CD4-positive, CD25-positive, alpha-beta regulatory T cell (primary cell): ENCODE measurements around the gene TP53I11. TPM values are rescaled to one million over a fixed set of nuclear protein-coding genes. Genes with fewer than 3 reads are reported as not detected.

Source experiments
- ATAC-seq, 2 donors: fragments of 150-1000 bp; cut with Tn5 transposase; one replicate each; pipeline ENCODE4 v1.10.0; 2021; ENCODE audit warnings: low read depth in 2 of 2, moderate number of reproducible peaks in 2 of 2, moderate library complexity in 1 of 2
- DNase-seq, 3 donors: peaks; one replicate each; pipeline versions ENCODE4 v3.0.0 to v3.0.0-alpha.2; 2012 to 2022; ENCODE audit warnings: mixed read lengths in 1 of 3
- H3K27ac ChIP-seq: one replicate; pipeline ENCODE4 v1.7.0; 2013; ENCODE audit warnings: mild to moderate bottlenecking, low read length; ENCODE audit not compliant: insufficient read depth, poor library complexity, severe bottlenecking
- H3K27me3 ChIP-seq: one replicate; pipeline ENCODE4 v1.7.0; 2013; ENCODE audit warnings: low read length; ENCODE audit not compliant: control insufficient read depth, insufficient read depth
- H3K36me3 ChIP-seq: one replicate; pipeline ENCODE4 v1.7.0; 2013; ENCODE audit warnings: mild to moderate bottlenecking, low read length, moderate library complexity; ENCODE audit not compliant: control insufficient read depth, insufficient read depth
- H3K4me1 ChIP-seq: 2 replicates; pipeline ENCODE4 v1.7.0; 2013; ENCODE audit warnings: mild to moderate bottlenecking, low read length; ENCODE audit not compliant: insufficient read depth, control insufficient read depth, poor library complexity, severe bottlenecking
- H3K4me3 ChIP-seq: one replicate; pipeline ENCODE4 v1.7.0; 2013; ENCODE audit warnings: low read depth, mild to moderate bottlenecking, low read length, moderate library complexity
- H3K9me3 ChIP-seq, 2 experiments: 1 replicate in 1 of 2; 2 replicates in 1 of 2; pipeline ENCODE4 v1.7.0; 2013; ENCODE audit warnings: low read length in 2 of 2, mild to moderate bottlenecking in 1 of 2, moderate library complexity in 1 of 2; ENCODE audit not compliant: control insufficient read depth in 2 of 2
- H3K27ac Mint-ChIP-seq, 3 donors: one replicate each; pipeline ENCODE4 v1.8.0; 2020 to 2022; ENCODE audit warnings: mild to moderate bottlenecking in 3 of 3, mixed read lengths in 3 of 3, moderate library complexity in 2 of 3
- H3K27me3 Mint-ChIP-seq: one replicate; pipeline ENCODE4 v1.8.0; 2022; ENCODE audit warnings: mild to moderate bottlenecking, mixed read lengths
- H3K36me3 Mint-ChIP-seq: one replicate; pipeline ENCODE4 v1.8.0; 2020; ENCODE audit warnings: mixed read lengths
- H3K4me1 Mint-ChIP-seq, 4 donors: one replicate each; pipeline ENCODE4 v1.8.0; 2020 to 2022; ENCODE audit warnings: mixed read lengths in 4 of 4, mild to moderate bottlenecking in 1 of 4
- H3K4me3 Mint-ChIP-seq, 4 donors: one replicate each; pipeline ENCODE4 v1.8.0; 2020 to 2022; ENCODE audit warnings: mild to moderate bottlenecking in 4 of 4, mixed read lengths in 4 of 4, moderate library complexity in 3 of 4
- H3K9me3 Mint-ChIP-seq, 7 donors: one replicate each; pipeline ENCODE4 v1.8.0; 2020 to 2022; ENCODE audit warnings: mixed read lengths in 7 of 7, mild to moderate bottlenecking in 3 of 7, moderate library complexity in 2 of 7
- polyA plus RNA-seq, 4 donors: library from polyadenylated mRNA; unstranded; fragments of 300-500 nt; fragmentation: Illumina TruSeq; gene quantifications; one replicate each; pipeline ENCODE4 v1.2.3, GENCODE V29; 2021
- total RNA-seq: library from RNA; stranded (reverse); gene quantifications from one replicate; pipeline ENCODE4 v1.2.3, GENCODE V29; 2022

Gene TP53I11
- total and polyA plus RNA-seq, 5 donors from 2014 or later: 2.0 to 17.4 (median 2.6) TPM

DNA sequence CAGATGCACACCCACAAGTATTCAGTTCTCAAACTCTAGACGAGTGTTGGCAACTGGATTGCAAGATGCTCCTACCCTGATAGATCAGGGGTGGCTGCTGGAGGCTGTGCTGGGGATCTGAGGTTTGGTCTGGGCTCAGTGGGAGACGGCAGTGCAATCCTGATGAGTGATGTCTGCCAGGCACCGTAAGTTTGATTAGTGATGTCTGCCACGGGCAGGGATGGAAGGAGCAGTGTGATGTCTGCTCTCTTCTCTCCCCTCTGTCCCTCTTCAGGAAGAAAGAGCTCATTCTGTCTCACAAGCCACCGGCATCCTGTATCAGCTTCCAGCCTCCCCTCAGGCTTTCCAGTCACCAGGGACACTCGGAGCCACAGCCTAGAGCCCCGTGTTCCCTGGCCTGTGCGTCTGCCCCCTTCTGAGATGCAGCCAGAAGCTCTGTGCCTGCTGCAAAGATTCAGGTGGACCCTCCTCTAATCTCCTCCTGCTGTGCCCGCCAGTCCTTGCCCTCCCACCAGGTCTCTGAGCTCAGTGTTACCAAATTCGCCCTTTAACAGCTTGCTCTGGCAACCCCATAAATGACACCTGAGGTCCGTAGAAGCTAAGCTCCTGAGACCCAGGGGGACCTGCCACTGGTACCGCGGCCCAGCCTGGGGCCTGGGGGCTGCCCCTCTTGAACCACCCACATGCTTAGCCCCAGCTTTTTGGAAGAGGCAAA is 19.9 kb downstream of the TP53I11 start:
- no peaks in the 10 kb centered on the region for H3K27me3 ChIP-seq
- Mint-ChIP-seq H3K27ac (peak overlapping the region in 1 of 3 donors; percentile 81), H3K27me3 (no peaks in the 10 kb centered on the region), H3K36me3 (peaks cover 10% of the 10 kb centered on the region), H3K4me3 (no peak overlapping the region), H3K4me1 (peaks cover 0 to 4% (median 0%) of the 10 kb centered on the region in 4 donors), H3K9me3 (peaks cover 0 to 1% (median 0%) of the 10 kb centered on the region in 7 donors)
- ATAC-seq (no peak), DNase-seq (no peak)
- H3K27ac ChIP-seq: no peak overlapping the region
- H3K4me3 ChIP-seq: no peak overlapping the region
- H3K4me1 ChIP-seq: no peaks in the 10 kb centered on the region
- H3K36me3 ChIP-seq: no peaks in the 10 kb centered on the region
- H3K9me3 ChIP-seq: no peaks in the 10 kb centered on the region

DNA sequence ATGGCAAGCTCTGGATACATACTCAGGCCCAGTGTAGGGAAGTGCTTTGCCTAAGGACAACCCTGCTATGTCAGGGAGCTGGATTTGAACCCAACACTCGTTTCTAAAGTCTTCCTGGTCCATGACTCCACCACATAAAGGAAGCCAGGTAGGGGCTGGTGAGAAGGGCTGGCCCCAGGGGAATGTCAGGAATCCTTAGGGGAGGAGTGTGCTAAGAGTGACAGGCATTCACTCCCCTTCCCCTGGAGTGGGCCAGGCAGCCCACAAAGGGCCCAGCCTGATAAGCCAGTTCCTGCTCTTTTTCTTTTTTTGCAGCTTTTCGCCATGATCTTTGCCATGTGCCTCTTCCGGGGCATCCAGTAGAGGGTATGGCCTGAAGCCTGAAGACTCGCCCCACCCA is 21.9 kb downstream of the TP53I11 start:
- H3K4me1 Mint-ChIP-seq: peaks cover 0 to 2% (median 0%) of the 10 kb centered on the region in 4 donors
- H3K4me3 Mint-ChIP-seq: no peak overlapping the region
- peaks cover 10% of the 10 kb centered on the region for H3K36me3 Mint-ChIP-seq
- no peaks in the 10 kb centered on the region for H3K9me3 ChIP-seq
- H3K4me3 ChIP-seq: no peak overlapping the region
- peaks cover 0 to 1% (median 0%) of the 10 kb centered on the region in 7 donors for H3K9me3 Mint-ChIP-seq
- H3K27ac ChIP-seq: no peak overlapping the region
- no peak for DNase-seq
- no peaks in the 10 kb centered on the region for H3K27me3 Mint-ChIP-seq
- ATAC-seq: no peak
- H3K27ac Mint-ChIP-seq: no peak overlapping the region
- no peaks in the 10 kb centered on the region for H3K4me1 ChIP-seq
- H3K27me3 ChIP-seq: no peaks in the 10 kb centered on the region
- H3K36me3 ChIP-seq: no peaks in the 10 kb centered on the region

DNA sequence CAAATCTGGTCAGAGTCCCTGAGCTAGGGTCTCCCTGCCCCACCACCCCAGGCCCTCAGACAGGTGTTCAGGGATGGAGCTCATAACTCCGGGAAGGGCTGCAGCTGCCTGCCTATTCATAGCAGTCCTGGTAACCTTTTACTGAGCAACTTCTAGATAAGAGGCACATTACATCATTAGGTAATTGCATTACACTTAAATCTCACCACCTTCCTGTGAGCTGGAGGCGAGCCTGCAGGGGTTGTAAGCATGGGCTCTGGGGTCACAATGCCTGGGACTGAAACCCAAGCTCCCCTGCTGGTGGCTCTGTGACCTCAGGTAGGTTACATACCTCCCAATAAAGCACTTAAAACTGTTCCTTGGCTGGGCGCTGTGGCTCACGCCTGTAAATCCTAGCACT is 22.5 kb downstream of the TP53I11 start:
- H3K36me3 ChIP-seq: no peaks in the 10 kb centered on the region

DNA sequence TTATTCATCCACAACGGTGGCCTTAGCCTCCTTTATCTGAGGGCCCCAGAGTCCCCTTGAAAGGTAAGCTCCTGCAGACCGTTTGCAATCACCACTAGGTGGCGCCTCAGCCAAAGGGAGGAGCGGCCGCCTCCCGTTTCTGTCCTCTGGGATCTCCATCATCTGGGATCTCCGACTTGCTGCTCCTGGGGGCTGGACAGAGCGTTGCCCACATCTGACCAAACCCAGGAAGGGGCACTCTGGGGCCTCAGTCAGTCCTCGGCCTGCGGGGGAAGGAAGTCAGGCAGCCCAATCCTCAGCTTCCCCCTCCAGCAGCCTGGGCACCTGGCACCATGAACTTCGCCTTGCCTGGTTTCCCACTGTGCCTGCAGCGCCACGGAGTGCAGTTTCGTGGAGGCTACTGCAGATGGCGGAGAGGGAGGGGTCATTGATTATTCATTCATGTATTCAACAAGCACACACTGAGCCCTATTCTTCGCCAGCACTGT is 23.5 kb downstream of the TP53I11 start:
- Mint-ChIP-seq H3K27ac (peak overlapping the region in 1 of 3 donors; percentile 66), H3K4me3 (no peak overlapping the region), H3K36me3 (peaks cover 14% of the 10 kb centered on the region), H3K4me1 (peaks cover 0 to 2% (median 0%) of the 10 kb centered on the region in 4 donors), H3K27me3 (no peaks in the 10 kb centered on the region), H3K9me3 (peaks cover 0 to 1% (median 0%) of the 10 kb centered on the region in 7 donors)
- Histone ChIP-seq H3K9me3 (no peaks in the 10 kb centered on the region), H3K4me3 (no peak overlapping the region), H3K4me1 (no peaks in the 10 kb centered on the region), H3K27ac (no peak overlapping the region), H3K27me3 (no peaks in the 10 kb centered on the region), H3K36me3 (no peaks in the 10 kb centered on the region)
- DNase-seq (peak; percentile 23 to 54 (median 45)), ATAC-seq (peak in 1 of 2 donors; percentile 32)

More for the DNA sequence above, 22.5 kb downstream of the TP53I11 start:
- no peaks in the 10 kb centered on the region for H3K27me3 ChIP-seq
- no peaks in the 10 kb centered on the region for H3K27me3 Mint-ChIP-seq
- H3K27ac ChIP-seq: no peak overlapping the region
- H3K4me1 Mint-ChIP-seq: peaks cover 0 to 2% (median 0%) of the 10 kb centered on the region in 4 donors
- ATAC-seq: no peak
- H3K36me3 Mint-ChIP-seq: peaks cover 10% of the 10 kb centered on the region
- H3K4me1 ChIP-seq: no peaks in the 10 kb centered on the region
- peaks cover 0 to 1% (median 0%) of the 10 kb centered on the region in 7 donors for H3K9me3 Mint-ChIP-seq
- no peaks in the 10 kb centered on the region for H3K9me3 ChIP-seq
- H3K4me3 Mint-ChIP-seq: no peak overlapping the region
- no peak overlapping the region for H3K27ac Mint-ChIP-seq
- no peak for DNase-seq
- no peak overlapping the region for H3K4me3 ChIP-seq

DNA sequence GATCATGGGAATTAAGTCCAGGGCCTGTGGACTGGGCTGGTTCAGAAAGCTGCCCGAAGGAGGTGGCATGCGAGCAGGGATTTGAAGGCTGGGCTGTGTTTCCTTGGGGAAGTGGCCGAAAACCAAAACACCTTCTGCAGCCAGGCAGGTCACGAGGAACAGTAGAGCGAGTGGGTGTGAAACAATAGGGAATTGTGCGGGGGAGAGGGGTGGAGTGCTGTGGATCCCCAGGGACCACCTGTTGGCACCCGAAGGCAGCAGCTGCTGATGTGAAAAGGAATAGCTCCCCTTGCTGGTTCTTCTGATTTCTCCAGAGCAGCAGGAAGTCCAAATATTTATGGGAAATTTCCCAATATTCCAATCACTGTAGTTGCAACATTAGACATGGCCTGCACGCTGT is 24.6 kb downstream of the TP53I11 start:
- Histone ChIP-seq H3K27ac (no peak overlapping the region), H3K4me3 (no peak overlapping the region), H3K27me3 (no peaks in the 10 kb centered on the region), H3K9me3 (no peaks in the 10 kb centered on the region), H3K4me1 (no peaks in the 10 kb centered on the region), H3K36me3 (no peaks in the 10 kb centered on the region)
- H3K27me3 Mint-ChIP-seq: peaks cover 5% of the 10 kb centered on the region
- H3K9me3 Mint-ChIP-seq: peaks cover 0 to 1% (median 0%) of the 10 kb centered on the region in 7 donors
- DNase-seq: no peak
- peaks cover 0 to 2% (median 0%) of the 10 kb centered on the region in 4 donors for H3K4me1 Mint-ChIP-seq
- no peak for ATAC-seq
- peaks cover 19% of the 10 kb centered on the region for H3K36me3 Mint-ChIP-seq
- H3K27ac Mint-ChIP-seq: no peak overlapping the region
- H3K4me3 Mint-ChIP-seq: no peak overlapping the region

DNA sequence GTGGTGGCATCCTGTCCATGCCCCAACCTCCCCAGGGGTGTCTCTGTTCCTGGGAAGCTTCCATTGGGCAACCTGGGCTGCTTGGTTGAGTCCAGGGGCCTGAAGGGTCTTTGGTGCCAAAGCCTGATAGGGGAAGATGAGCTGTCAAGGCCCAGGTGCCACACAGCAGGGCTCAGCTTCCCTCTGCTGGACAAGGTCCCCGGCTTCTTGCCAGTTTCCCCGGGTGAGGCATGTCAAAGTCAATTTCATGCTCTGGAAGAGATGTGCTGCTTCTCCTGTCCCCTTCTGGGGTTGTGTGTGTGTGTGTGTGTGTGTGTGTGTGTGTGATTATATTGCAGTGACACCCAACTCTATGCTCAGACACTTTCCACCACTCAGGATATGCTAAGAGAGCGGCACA is 26.9 kb downstream of the TP53I11 start:
- H3K9me3 ChIP-seq: no peaks in the 10 kb centered on the region
- H3K4me1 ChIP-seq: no peaks in the 10 kb centered on the region
- H3K36me3 Mint-ChIP-seq: peaks cover 18% of the 10 kb centered on the region
- peak overlapping the region in 1 of 3 donors; percentile 38 for H3K27ac Mint-ChIP-seq
- peaks cover 5% of the 10 kb centered on the region for H3K27me3 Mint-ChIP-seq
- H3K27ac ChIP-seq: no peak overlapping the region
- no peaks in the 10 kb centered on the region for H3K9me3 Mint-ChIP-seq
- no peak overlapping the region for H3K4me3 Mint-ChIP-seq
- H3K27me3 ChIP-seq: no peaks in the 10 kb centered on the region
- ATAC-seq (no peak), DNase-seq (no peak)
- H3K4me1 Mint-ChIP-seq: peaks cover 0 to 2% (median 0%) of the 10 kb centered on the region in 4 donors
- no peak overlapping the region for H3K4me3 ChIP-seq
- no peaks in the 10 kb centered on the region for H3K36me3 ChIP-seq

DNA sequence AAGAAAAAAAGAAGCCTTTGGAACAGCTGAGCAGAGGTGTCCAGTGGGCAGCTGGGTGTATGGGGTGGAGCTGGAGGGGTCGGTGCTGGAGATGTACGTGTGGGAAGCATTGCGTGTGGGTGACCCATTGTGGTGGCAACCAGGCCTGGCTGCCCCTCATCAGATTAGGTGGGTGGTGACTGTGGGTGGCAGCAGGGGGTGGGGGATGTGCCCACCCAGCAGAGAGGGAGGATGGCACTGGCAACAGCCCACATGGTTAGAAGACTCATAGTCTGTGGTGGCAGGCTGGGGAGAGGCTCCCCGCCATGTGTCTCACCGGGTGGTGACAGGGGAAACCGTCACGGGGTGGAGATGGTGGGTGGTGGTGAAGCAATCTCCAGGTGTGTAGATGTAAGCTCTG is 27.6 kb downstream of the TP53I11 start:
- Mint-ChIP-seq H3K27ac (no peak overlapping the region), H3K27me3 (peaks cover 5% of the 10 kb centered on the region), H3K9me3 (no peaks in the 10 kb centered on the region), H3K4me1 (peaks cover 0 to 2% (median 0%) of the 10 kb centered on the region in 4 donors), H3K36me3 (peaks cover 18% of the 10 kb centered on the region), H3K4me3 (no peak overlapping the region)
- ATAC-seq (no peak), DNase-seq (no peak)
- Histone ChIP-seq H3K4me1 (no peaks in the 10 kb centered on the region), H3K36me3 (no peaks in the 10 kb centered on the region), H3K9me3 (no peaks in the 10 kb centered on the region), H3K27me3 (no peaks in the 10 kb centered on the region), H3K27ac (no peak overlapping the region), H3K4me3 (no peak overlapping the region)

DNA sequence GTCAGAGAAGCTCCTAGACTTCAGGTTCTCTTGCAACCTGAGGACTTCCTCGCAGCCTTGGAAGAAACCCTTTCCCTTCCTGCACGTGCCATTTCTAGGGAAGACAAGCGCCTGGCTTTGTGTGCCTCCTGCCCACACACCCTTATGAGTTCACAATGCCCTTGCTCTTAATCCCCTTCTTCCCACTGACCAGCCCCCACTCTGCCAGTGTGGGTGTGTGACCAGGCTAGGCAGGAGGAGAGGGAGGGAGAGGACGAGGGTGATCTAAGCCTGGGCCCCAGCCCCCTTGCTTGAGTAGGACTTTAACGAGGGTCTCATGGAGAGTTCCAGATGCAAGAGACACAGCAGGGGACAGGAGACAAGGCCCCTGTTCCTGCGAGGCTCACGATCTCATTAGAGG is 30.2 kb downstream of the TP53I11 start:
- Mint-ChIP-seq H3K36me3 (peaks cover 22% of the 10 kb centered on the region), H3K27ac (no peak overlapping the region), H3K4me1 (no peaks in the 10 kb centered on the region), H3K27me3 (peaks cover 5% of the 10 kb centered on the region), H3K4me3 (no peak overlapping the region), H3K9me3 (no peaks in the 10 kb centered on the region)
- ATAC-seq (no peak), DNase-seq (no peak)
- Histone ChIP-seq H3K4me1 (no peaks in the 10 kb centered on the region), H3K36me3 (no peaks in the 10 kb centered on the region), H3K27ac (no peak overlapping the region), H3K9me3 (no peaks in the 10 kb centered on the region), H3K4me3 (no peak overlapping the region), H3K27me3 (no peaks in the 10 kb centered on the region)
